HEK293T (cell line): Measurements from ENCODE around the gene IGF1R.

Source experiments
- ARNT ChIP-seq: fragments of 450-650 bp; IDR thresholded peaks from 2 replicates; pipeline ENCODE4 v1.6.1; 2017; ENCODE audit warnings: mild to moderate bottlenecking
- FOXA1 ChIP-seq: fragments of 450-650 bp; IDR thresholded peaks from 2 replicates; pipeline ENCODE4 v1.6.1; 2016; ENCODE audit warnings: mild to moderate bottlenecking
- NFRKB ChIP-seq: fragments of 450-650 bp; IDR thresholded peaks from 2 replicates; pipeline ENCODE4 v1.6.1; 2016; ENCODE audit warnings: mild to moderate bottlenecking, moderate library complexity
- SUZ12 ChIP-seq: fragments of 450-650 bp; IDR thresholded peaks from 2 replicates; pipeline ENCODE4 v1.6.1; 2016; ENCODE audit warnings: mild to moderate bottlenecking
- TF ChIP-seq, protein P1 (sequence below): fragments of 450-650 bp; IDR thresholded peaks from 2 replicates; pipeline ENCODE4 v1.6.1; 2016

DNA sequence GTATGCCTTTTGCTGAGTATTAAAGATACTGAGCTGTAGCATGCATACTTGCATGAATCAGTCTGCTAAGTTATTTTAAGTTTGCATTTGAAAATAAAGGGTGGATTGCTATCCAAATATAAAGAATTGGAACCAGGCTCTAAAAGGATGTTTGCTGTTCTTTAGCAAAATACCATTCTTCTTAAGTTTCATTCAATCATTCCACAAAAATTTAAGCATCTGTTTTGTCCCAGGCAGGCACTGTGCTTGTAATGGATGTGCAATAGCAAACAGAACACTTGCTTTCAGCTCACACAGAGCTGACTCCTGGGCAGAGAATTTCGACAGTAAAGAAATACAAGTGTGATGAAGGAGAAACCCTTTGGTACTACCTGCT lies 208.2 kb downstream of the IGF1R start:
- TF ChIP-seq NFRKB (no peak), SUZ12 (no peak), ARNT (no peak), FOXA1 (no peak)
- TF ChIP-seq, protein P1, sequence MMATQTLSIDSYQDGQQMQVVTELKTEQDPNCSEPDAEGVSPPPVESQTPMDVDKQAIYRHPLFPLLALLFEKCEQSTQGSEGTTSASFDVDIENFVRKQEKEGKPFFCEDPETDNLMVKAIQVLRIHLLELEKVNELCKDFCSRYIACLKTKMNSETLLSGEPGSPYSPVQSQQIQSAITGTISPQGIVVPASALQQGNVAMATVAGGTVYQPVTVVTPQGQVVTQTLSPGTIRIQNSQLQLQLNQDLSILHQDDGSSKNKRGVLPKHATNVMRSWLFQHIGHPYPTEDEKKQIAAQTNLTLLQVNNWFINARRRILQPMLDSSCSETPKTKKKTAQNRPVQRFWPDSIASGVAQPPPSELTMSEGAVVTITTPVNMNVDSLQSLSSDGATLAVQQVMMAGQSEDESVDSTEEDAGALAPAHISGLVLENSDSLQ: no peak
